NCI-H2227 (cell line): Measurements from ENCODE around the gene KLRC4.
"Not testable (repeated sequence)": the region's sequence is repeated elsewhere in the genome, so short reads cannot be mapped to it uniquely, and the experiment has no call there.

Experiments used
- DNase-seq: peaks from one replicate; lab custom pipeline; 2025; ENCODE audit not compliant: unreplicated experiment; lab: John Stamatoyannopoulos, UW

KLRC4 gene

DNA sequence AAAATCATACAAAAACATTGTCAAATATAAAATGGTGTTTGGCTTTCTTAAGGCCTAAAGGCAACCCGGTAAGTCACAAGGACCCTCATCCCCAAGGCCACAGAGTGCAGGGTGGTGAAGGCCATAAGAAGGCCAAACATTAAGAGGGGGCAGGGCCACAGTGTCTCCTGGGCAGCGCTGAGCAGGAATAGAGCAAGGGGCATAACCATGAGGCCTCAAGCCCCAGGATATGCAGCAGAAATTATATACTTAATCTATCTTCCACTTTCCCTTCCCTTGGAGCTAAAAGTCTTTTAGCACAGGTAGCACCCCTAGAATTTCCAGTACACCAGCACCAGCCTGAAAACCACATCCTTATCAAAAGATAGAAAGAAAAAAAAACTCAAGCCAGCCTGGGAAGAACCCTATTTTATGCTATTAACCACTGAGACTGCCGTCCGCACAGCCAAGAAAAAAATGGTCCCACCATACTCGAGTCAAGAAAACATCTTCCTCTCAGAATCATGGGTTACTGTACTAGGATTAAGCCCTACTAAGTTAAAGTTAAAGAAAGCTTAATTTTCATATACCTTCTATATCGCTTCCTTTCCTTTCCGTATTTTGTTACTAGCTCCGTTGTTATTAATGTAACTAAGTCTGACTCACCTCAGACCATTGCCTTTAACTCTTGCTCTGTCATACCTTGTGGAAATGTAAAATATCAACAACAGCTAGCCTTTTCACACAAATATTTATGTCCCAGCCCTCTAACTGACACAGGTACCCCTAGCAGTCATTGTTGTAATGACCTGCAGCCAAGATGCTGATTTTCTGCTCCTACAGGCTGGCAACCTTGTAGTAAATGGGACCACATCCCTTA, 39.8 kb downstream of the KLRC4 start:
- DNase-seq = no peak

DNA sequence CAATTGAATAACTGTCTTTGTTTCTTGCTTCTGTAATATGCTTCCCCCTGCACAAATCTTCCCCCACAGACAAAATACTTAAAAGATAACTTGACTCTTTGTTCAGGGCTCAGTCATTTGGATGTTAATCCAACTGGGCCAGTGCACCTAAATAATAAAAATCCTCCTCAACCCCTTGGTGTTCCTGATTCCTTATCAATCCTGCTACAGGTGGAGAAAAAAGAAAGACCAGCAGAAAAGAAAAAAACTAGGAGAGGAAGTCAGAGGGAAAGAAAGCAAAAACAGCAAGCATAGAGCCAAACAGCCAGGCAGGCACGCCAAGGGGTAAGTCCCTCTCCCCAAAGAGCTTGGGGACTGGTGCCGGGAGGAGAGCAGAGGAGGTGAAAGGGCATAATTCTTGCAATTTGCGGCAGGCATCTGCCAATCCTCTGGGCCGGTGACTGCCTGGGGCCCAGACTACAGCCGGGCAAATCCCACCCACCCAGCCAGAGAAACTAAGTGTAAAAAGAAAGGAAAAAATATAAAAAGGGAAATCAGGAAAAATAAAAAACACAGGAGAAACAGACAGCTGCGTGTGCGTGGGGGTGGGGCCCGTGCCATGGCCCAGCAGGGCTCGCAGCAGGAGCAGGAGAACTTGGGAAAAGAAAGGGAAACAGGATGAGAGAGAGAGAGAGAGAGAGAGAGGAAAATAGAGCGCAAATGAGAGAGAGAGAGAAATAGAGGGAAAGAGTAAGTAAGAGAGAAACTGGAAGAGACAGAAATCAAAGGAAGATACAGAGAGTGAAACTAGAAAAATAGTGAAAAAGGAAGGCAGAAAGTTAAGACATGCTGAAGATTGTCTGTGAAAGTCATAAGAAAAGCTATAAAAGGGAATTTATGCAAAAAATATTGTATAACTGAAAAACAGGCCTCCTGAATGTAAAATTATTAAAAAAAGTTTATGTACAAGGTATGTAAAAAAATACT, 41.1 kb downstream of the KLRC4 start:
- DNase-seq = no peak

DNA sequence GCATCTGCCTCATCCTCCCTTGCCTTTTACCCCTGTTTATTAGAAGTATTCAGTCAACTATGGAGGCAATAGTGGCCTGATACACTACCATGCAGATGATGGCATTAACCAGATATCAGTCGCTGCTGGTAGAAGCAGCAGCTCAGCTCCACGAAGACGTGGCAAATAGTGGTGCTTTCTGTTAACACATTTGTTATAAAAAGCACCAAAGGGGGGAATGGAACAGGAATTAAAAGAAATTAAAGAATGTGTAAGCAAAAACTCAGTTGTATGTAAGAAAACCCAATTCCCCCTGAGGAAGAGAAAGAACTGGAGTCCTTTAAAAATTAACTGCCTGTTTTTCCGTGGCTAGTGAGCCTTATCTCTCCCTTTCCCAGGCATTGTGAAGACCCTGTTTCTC, 41.8 kb downstream of the KLRC4 start:
- DNase-seq = not testable (repeated sequence)

DNA sequence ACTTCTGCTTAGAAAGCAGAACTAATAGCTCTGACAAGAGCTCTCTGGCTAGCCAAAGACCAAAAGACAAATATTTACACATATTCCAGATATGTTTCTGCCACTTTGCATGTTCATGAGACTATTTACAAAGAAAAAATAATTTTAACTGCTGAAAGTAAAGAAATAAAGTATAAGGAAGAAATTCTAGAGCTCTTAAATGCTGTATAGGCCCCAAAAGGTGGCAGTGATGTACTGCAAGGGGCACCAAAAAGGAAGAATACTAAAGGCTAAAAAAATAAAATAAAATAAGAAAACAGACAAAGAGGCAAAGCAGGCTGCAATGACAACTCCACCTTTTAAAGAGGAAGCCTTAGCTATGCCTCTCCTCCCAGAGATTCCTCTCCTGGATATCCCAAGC, 42.7 kb downstream of the KLRC4 start:
- DNase-seq = no peak

DNA sequence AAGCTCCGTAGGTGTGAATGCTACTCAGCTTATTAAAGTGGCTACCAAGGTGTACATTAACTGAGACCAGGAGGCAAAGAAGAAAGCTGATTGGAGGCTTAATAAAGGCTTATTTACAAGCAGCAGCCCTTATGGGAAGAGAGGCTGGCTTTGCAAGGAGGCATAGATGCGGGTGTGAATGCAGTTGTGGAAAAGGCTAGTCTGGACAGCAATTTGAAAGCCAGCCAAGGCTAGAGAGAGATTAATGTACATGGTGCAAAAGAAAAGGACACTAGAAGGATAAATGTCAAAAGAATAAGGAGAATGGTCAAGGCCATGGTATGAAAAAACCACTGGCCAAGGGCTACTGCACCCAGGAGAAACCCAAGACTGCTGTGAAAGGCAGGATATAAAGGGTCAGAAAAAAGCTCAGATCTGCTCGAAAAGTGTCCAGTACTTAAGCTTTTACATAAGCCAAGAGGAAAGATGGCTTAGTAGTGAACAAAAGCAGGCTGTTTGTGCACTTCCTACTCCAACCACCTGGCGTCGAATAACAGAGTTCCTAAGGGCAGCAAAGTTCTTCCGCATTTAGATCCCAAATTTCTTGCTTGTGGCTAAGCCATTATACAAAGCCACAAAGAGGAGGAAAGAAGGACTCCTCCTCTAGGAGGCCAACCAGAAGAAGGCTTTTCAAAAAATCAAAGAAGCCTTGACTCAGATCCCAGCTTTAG, 43.7 kb downstream of the KLRC4 start:
- no peak for DNase-seq

GRCh38 chr12:10364815-10365622, 44.5 kb downstream of the KLRC4 start:
- DNase-seq = peak; percentile 51

DNA sequence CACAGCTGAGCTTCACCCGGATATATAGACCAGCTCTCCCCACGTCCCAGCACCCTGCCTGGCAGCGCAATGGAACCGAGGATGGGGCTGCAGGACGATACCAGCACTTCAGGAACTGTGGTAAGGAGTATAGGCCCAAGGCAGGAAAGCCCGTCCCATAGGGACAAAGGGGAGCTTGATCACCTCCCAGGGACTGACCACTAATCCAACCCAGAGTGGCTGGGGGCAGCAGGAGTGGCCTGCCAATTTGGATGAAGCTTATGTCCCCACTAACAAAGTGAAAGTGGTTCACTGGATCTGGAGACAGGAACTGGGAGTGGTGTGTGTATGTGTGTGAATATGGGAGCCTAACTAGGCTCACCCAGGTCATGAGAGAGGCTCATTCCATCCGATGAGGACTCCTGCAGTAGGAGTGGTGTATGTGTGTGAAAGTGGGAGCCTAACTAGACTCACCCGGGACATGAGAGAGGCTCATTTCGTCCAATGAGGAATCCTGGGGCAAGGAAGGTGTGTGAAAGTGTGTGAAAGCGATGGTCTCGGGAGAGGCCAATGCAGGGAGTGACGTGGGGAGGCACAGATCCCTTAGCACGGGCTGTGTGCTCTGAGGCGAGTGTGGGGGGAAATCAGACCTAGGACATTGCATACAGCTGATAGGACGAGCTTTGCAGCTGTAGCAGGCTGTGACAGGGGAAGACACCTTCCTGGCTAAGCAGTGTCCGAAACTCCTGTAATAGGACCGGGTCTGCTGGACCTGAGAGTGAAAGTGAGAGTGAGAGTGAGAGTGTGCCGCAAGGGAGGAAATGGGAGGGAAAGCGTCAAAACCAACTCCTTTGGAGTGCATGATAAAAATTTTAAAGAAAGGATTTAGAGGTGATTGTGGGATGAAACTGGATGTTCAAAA, 45.4 kb downstream of the KLRC4 start:
- no peak for DNase-seq

DNA sequence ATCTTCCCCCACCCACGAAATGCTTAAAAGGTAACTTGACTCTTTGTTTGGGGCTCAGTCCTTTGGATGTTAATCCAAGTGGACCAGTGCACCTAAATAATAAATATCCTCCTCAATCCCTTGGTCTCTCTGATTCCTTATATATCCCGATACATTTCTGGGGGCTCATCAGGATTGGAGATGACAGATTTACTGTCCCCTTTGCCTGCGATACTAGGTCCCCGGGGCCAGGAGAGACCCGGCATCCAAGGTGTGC, 46.0 kb downstream of the KLRC4 start:
- DNase-seq = no peak

DNA sequence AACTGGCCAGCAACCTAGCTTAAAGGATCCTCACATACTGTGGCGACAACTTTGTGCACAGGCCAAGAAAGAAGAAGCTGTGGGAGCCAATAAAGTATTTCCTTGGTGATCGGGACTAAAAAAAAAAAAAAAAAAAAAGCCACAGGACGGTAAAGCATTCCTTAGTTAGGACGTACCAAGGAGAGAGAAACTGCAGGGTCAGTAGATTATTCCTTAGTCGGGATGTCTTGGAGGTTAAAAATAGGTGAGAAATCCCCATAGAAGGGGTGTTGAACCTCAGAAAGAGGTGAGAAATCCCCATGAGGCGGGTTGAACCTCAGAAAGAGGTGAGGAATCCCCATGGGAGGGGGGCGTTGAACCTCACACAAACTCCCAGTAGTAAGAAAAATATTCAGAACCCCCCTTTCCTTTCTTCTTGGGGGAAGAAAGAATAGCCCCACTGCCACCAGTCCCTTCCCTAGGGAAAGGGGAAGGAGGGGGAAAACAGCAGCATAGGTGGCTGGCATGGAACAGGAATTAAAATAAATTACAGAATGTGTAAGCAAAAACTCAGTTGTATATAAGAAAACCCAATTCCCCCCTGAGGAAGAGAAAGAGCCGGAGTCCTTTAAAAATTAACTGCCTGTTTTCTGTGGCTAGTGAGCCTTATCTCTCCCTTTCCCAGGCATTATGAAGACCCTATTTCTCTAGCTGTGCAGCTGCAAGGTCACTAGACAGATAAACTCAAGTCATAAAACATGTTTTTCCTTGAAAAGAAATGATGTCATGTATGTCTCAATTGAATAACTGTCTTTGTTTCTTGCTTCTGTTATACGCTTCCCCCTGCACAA, 46.5 kb downstream of the KLRC4 start:
- no peak for DNase-seq

DNA sequence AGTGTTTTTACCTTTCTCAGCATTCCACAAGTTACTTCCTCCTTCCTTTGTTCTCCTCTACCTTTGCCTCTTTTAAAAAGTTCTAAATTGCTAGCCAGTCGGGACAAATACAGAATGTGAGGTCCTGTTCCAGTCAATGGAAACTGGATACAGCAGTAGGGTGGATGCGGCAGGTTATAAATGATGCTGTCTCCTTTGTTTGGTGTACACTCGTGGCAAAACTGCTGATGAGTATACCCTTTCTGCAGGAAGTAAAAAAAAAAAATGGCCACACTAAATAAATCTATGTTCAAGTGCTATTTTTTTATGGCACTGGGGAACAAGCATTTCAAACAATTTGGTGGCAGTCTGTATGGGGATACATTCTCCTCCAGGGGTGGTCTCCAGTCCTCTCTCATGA, 47.2 kb downstream of the KLRC4 start:
- DNase-seq = no peak

DNA sequence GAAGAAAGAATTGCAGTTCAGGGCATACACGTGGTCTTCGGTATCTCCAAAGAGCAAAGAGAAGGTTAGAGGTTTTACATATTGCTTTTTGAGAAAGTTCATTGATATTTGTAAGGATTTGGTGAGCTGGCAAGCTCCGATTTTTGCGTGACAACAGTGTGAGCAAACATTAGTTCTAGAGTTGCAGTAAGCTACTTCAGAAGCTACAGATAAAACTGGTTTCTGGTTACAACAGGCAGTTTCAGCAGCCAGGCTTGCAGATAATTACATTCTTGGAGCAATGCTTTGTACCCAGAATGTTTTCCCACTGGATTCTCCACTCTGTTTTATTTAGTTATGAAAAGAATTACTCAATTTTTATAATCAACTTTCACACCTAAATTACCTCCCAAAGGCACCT, 47.9 kb downstream of the KLRC4 start:
- DNase-seq = no peak

DNA sequence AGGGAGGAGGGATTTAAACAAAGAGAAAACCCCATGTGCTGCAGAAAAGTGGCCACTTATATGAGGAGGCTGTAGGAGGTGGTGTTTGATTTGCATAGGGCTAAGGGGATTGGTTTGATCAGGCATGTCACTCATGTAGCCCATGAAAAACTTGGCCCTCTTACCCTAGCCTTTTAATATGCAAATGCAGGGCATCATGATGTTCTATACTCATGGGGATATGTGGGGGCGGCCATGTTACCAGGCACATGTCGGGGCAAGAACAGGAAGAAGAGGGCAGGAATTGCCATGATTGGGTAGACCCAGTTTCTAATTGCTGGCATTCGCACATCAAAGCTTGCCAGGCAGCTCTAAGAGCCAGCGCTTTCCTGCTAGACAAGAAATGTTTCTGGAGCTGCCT, 48.5 kb downstream of the KLRC4 start:
- no peak for DNase-seq

GRCh38 chr12:10358969-10359368, 50.6 kb downstream of the KLRC4 start:
- no peak for DNase-seq

DNA sequence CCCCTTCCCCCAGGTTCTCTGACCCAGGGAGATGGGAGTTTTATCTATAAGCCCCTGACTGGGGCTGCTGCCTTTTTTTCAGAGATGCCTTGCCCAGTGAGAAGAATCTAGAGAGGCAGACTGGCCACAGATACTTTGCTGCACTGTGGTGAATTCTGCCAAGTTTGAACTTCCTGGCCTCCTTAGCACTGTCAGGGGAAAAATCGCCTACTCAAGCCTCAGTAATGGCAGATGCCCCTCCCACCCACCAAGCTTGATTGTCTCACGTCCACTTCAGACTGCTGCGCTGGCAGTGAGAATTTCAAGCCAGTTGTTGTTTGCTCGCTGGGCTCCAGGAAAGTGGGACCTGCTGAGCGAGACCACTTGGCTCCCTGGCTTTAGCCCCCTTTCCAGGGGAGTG, 51.4 kb downstream of the KLRC4 start:
- no peak for DNase-seq
